Heart left ventricle (tissue), 16 donors: ENCODE results near the gene PRICKLE1. TPM values are rescaled to one million over a fixed set of nuclear protein-coding genes. Genes with fewer than 3 reads are reported as not detected.

Experiments
- ATAC-seq, 4 donors: fragments of 200-7000 bp; cut with Tn5 transposase; one replicate each; pipeline ENCODE4 v1.9.1; 2020 to 2022; ENCODE audit warnings: moderate library complexity in 4 of 4, mild to moderate bottlenecking in 3 of 4, moderate number of reproducible peaks in 1 of 4
- DNase-seq, 5 donors: peaks; one replicate each; pipeline ENCODE4 v3.0.0-alpha.2; 2020
- H3K27ac ChIP-seq, 12 donors: fragments of 200-600 bp; sonication (generic) in 4 of 12; one replicate each; pipeline versions ENCODE4 v1.5.0 to v1.8.0; 2016 to 2022; ENCODE audit warnings: mild to moderate bottlenecking in 2 of 12
- H3K27me3 ChIP-seq, 9 donors: fragments of 200-600 bp; sonication (generic) in 2 of 9; one replicate each; pipeline versions ENCODE4 v1.5.1 to v1.8.0; 2016 to 2022; ENCODE audit warnings: mild to moderate bottlenecking in 3 of 9
- H3K36me3 ChIP-seq, 9 donors: fragments of 200-600 bp; sonication (generic) in 2 of 9; one replicate each; pipeline versions ENCODE4 v1.5.0 to v1.8.0; 2018 to 2022; ENCODE audit warnings: mild to moderate bottlenecking in 2 of 9
- H3K4me1 ChIP-seq, 12 donors: fragments of 200-600 bp; sonication (generic) in 4 of 12; one replicate each; pipeline versions ENCODE4 v1.5.0 to v1.8.0; 2016 to 2022; ENCODE audit warnings: mild to moderate bottlenecking in 3 of 12
- H3K4me3 ChIP-seq, 12 donors: fragments of 200-600 bp; sonication (generic) in 4 of 12; one replicate each; pipeline versions ENCODE4 v1.5.0 to v1.8.0; 2017 to 2022; ENCODE audit warnings: mild to moderate bottlenecking in 9 of 12, moderate library complexity in 4 of 12
- H3K9me3 ChIP-seq, 12 donors: fragments of 200-600 bp; sonication (generic) in 4 of 12; one replicate each; pipeline versions ENCODE4 v1.5.0 to v1.8.0; 2016 to 2022; ENCODE audit warnings: mild to moderate bottlenecking in 1 of 12
- POLR2A ChIP-seq, 2 donors: fragments of 450-650 bp; IDR thresholded peaks; one replicate each; pipeline ENCODE4 v1.6.1; 2017; ENCODE audit warnings: antibody characterized with exemption in 2 of 2, mild to moderate bottlenecking in 2 of 2, moderate library complexity in 2 of 2
- WGBS, 4 donors: extraction: QIAGEN DNeasy Blood & Tissue Kit in 2 of 4; methylation state at CpG; one replicate each; pipeline versions ENCODE4 v1.1.5 to v1.1.7; 2013 to 2018; 5-methylcytosine and 5-hydroxymethylcytosine counted together
- intact Hi-C, 10 donors: fragments of 100-400 bp; cut with DNase I; formaldehyde crosslinking; loops; one replicate each; pipeline versions ENCODE4 v1.11.1 to v1.14.2; 2022
- polyA plus RNA-seq, 2 donors: library from polyadenylated mRNA; stranded (reverse); fragments of 200-250 nt; gene quantifications; one replicate each; pipeline ENCODE4 v1.2.3, GENCODE V29; 2013
- total RNA-seq, 9 donors: library from RNA; depleted of rRNA in 2 of 9; stranded (reverse); fragments of >200 nt in 2 of 9; fragmentation: NEBNext Ultra II Directional in 3 of 9; extraction: Animal tissue kit (Norgen Biotek cat#: 25700) in 3 of 9; gene quantifications; one replicate each; pipeline versions ENCODE4 v1.1.0 to v1.2.4, GENCODE V29; 2016 to 2023
- TF ChIP-seq, protein P1 (sequence below), 12 donors: fragments of 200-600 bp; sonication (generic) in 4 of 12; IDR thresholded peaks; one replicate each; pipeline versions ENCODE4 v1.5.0 to v1.8.0; 2018 to 2022; ENCODE audit warnings: antibody characterized with exemption in 12 of 12, mild to moderate bottlenecking in 5 of 12
- donor health status: ischemic (EF 13 %, LVEDD 7.1; RV severe dilation, severe dysfunction).
- donor health status: healthy with polysubstance abuse.
- donor health status: DM: no; HTN: yes; CAD: no.
- donor health status: DM: no; HTN: no; CAD: no.
- donor health status: ischemic (EF 25% LVEDD 6.9; RV normal size, moderate dysfunction).
- donor health status: ischemic (EF 25% LVEDD 5.7; RV mildly dilated, moderate dysfunction).
- donor health status: healthy.
- donor health status: DM: yes; HTN: yes; CAD: no.
- donor health status: ischemic (EF 35%, LVEDD 5.7; RV mildly dilated, moderate dysfunction).
- donor health status: nonischemic (EF 11% LVEDD 7.7; RV severe dilation, severe dysfunction).
- donor health status: DM: yes; HTN: yes; CAD: no.
- donor health status: PGD.
- donor health status: ischemic (EF 29% LVEDD 5.4; RV normal size, mild dysfunction).
- donor health status: nonischemic (EF 23%, LVEDD 6.1; RV moderate dilation, normal function).

PRICKLE1 gene
- total and polyA plus RNA-seq, 11 donors: 3.2 to 39.2 (median 20.7) TPM

DNA sequence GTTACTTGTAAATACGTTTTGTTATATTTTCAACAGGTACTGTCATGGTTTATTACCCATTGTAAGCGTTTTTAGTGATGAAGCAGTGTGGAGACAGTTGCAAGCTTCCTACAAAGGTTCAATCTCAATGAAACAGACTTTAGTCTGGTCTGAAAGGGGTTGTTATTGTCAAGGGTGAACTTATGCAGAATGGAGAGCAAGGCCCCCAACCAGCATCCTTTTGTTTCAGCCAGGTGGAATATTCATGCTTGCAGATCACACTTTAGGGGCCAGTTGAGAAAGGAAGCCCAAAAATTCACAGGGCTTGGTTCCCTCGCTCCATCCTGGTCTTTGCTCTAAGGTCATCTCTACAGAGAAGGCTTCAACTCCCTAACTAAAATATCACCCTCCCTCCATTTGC is 103.7 kb downstream of the PRICKLE1 start:
- Histone ChIP-seq H3K27ac (peak overlapping the region in 2 of 12 donors; percentile 38 to 99), H3K4me1 (peaks cover 0 to 46% (median 28%) of the 10 kb centered on the region in 12 donors), H3K27me3 (peaks cover 0 to 30% (median 0%) of the 10 kb centered on the region in 9 donors), H3K4me3 (no peak overlapping the region), H3K36me3 (no peaks in the 10 kb centered on the region), H3K9me3 (no peaks in the 10 kb centered on the region)
- intact Hi-C loops: loop anchor here in 7 of 10 donors (2.0 to 10.0 kb wide), 7 partner anchors 66 to 849 kb away; no protein-coding TSS in a partner anchor
- 74 to 93% (median 84%) methylated on average over 3 of the region's 3 CpGs for WGBS, 4 donors
- DNase-seq (no peak), ATAC-seq (no peak)
- TF ChIP-seq, protein P1, sequence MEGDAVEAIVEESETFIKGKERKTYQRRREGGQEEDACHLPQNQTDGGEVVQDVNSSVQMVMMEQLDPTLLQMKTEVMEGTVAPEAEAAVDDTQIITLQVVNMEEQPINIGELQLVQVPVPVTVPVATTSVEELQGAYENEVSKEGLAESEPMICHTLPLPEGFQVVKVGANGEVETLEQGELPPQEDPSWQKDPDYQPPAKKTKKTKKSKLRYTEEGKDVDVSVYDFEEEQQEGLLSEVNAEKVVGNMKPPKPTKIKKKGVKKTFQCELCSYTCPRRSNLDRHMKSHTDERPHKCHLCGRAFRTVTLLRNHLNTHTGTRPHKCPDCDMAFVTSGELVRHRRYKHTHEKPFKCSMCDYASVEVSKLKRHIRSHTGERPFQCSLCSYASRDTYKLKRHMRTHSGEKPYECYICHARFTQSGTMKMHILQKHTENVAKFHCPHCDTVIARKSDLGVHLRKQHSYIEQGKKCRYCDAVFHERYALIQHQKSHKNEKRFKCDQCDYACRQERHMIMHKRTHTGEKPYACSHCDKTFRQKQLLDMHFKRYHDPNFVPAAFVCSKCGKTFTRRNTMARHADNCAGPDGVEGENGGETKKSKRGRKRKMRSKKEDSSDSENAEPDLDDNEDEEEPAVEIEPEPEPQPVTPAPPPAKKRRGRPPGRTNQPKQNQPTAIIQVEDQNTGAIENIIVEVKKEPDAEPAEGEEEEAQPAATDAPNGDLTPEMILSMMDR (IDR thresholded peaks at IDR 0.05): no peak
- no peak for TF ChIP-seq POLR2A (IDR thresholded peaks at IDR 0.05)

DNA sequence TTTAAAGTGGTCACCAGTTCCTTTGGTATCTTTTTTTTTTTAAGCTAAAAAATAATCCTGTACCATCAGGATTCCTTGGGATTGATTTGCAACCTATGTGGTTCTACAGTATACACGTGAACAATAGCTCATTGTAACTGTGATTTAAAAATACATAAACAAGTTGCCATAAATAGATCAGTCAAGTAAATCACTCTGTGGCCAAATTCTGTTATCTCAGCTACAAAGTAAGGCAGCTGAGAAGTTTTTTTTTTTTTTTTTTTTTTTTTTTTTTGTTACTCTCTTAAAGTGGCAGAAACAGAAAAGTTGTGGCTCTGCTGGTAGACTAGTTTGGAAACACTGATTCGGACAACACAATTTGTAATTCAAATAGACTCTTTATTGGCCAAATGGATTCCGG is 104.5 kb downstream of the PRICKLE1 start:
- ATAC-seq: peak in 2 of 4 donors; percentile 32 to 39
- H3K4me3 ChIP-seq: peak overlapping the region in 7 of 12 donors; percentile 70 to 95 (median 88)

DNA sequence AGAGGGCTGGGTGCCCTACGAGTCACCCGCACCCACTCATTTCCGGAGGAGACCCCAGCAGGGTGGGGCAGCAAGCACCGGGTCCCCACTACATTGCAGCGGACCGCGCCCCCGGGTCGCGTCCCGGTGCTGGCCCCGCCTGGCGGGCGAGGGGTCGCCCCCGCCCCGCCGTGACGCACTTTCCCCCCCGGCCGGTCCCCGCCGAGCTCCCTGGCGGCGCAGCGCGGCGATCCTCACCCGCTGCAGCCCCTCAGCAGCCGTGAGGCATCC is 106.1 kb downstream of the PRICKLE1 start:
- Histone ChIP-seq H3K9me3 (no peaks in the 10 kb centered on the region), H3K27me3 (peaks cover 0 to 30% (median 0%) of the 10 kb centered on the region in 9 donors), H3K36me3 (no peaks in the 10 kb centered on the region), H3K4me1 (peaks cover 0 to 66% (median 34%) of the 10 kb centered on the region in 12 donors), H3K4me3 (peak overlapping the region; percentile 70 to 95 (median 83)), H3K27ac (peak overlapping the region; percentile 81 to 99 (median 93))
- TF ChIP-seq POLR2A (IDR thresholded peaks at IDR 0.05): no peak
- TF ChIP-seq, protein P1 (IDR thresholded peaks at IDR 0.05): peak in 1 of 12 donors; percentile 12
- ATAC-seq: peak in 3 of 4 donors; percentile 46 to 65 (median 54)
- WGBS, 4 donors: 0 to 2% (median 1%) methylated on average over 11 to 30 of the region's 30 CpGs
- intact Hi-C loops: loop anchor here (2.0 to 10.0 kb wide), 14 partner anchors 81 to 855 kb away; partner anchors contain the start of gene GXYLT1 (in 1 of the 10)
- DNase-seq: peak; percentile 57 to 68 (median 64)

More for the DNA sequence above, 104.5 kb downstream of the PRICKLE1 start:
- TF ChIP-seq, protein P1 (IDR thresholded peaks at IDR 0.05): no peak
- TF ChIP-seq POLR2A (IDR thresholded peaks at IDR 0.05): no peak
- Histone ChIP-seq H3K36me3 (no peaks in the 10 kb centered on the region), H3K4me1 (peaks cover 0 to 55% (median 31%) of the 10 kb centered on the region in 12 donors), H3K9me3 (no peaks in the 10 kb centered on the region), H3K27me3 (peaks cover 0 to 30% (median 0%) of the 10 kb centered on the region in 9 donors), H3K27ac (peak overlapping the region in 10 of 12 donors; percentile 81 to 99 (median 93))
- 21 to 30% (median 26%) methylated on average over 3 of the region's 3 CpGs for WGBS, 4 donors
- no peak for DNase-seq
- intact Hi-C loops: loop anchor here (2.0 to 10.0 kb wide), 13 partner anchors 67 to 852 kb away; partner anchors contain the start of gene GXYLT1 (in 1 of the 10)

DNA sequence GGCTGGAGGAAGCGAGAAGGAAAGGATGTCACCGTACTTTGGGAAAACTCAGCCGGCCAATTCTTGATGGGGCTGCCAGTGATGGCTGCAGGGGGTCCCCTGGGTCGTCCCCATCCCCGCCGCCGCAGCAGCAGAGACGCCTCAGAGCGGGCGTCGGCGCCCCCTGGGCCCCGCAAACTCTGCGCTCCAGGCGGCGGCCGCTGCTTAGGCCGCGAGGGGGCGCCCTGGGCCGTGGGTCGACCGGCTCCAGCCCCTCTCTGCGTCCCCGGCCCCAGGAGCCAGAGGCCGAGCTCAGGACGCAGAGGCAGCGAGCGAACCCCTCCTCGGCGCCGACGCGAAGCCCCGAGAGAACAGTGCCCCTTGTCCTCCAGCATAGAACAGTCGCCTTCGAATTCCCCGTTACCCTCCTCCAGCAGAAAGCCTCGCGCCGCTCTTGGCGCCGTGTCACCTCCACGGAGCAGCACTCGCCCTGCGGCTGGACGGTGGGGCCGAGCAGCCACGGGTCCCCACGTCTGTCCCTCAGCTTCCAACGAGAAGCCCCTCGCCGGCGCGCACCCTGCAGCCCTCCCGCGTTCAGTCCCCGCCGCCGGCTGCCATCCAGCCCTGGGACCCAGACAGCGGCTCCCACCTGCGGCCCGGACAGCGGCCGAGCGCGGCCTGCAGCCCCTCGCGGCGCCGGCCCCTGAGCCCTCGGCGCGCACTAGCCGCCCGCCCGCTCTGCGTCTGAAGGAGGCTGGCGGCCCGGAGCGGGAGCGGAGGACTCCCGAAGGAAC is 106.6 kb downstream of the PRICKLE1 start:
- Histone ChIP-seq H3K36me3 (no peaks in the 10 kb centered on the region), H3K9me3 (no peaks in the 10 kb centered on the region), H3K27ac (peak overlapping the region; percentile 81 to 99 (median 93)), H3K4me3 (peak overlapping the region; percentile 70 to 95 (median 83)), H3K27me3 (peaks cover 0 to 30% (median 0%) of the 10 kb centered on the region in 9 donors), H3K4me1 (peaks cover 0 to 71% (median 35%) of the 10 kb centered on the region in 12 donors)
- intact Hi-C loops: loop anchor here (1.0 to 10.0 kb wide), 15 partner anchors 82 to 856 kb away; partner anchors contain the start of gene GXYLT1 (in 1 of the 10)
- TF ChIP-seq, protein P1 (IDR thresholded peaks at IDR 0.05): peak; percentile 75 to 99 (median 93)
- TF ChIP-seq POLR2A (IDR thresholded peaks at IDR 0.05): no peak
- ATAC-seq (peak; percentile 76 to 91 (median 85)), DNase-seq (peak; percentile 77 to 88 (median 85))
- 0 to 2% (median 1%) methylated on average over 23 to 83 of the region's 83 CpGs for whole genome bisulfite sequencing, 4 donors
